ENCODE data around the gene RGPD4.
A peak's percentile ranks its signal among the peaks of the same experiment; 100 is the strongest.
"Not testable (repeated sequence)": the region's sequence is repeated elsewhere in the genome, so short reads cannot be mapped to it uniquely, and the experiment has no call there.

RGPD4 gene

GRCh38 chr2:107822302-107822701 is 4.4 kb upstream of the RGPD4 start:
- Histone ChIP-seq H3K36me3 (ENCODE audit: insufficient read depth) (no peaks in the 10 kb centered on the region), H2AFZ (ENCODE audit: low read depth) (no peak overlapping the region), H3K79me2 (ENCODE audit: insufficient read depth, low read depth) (no peaks in the 10 kb centered on the region), H3K4me1 (ENCODE audit: low read depth, poor library complexity, severe bottlenecking) (no peaks in the 10 kb centered on the region), H3K9ac (no peak overlapping the region), H4K20me1 (ENCODE audit: insufficient read depth) (no peaks in the 10 kb centered on the region), H3K27ac (no peak overlapping the region), H3K4me3 (IDR thresholded peaks at IDR 0.05; ENCODE audit: insufficient read depth, low read depth, low read length) (no peak overlapping the region), H3K4me2 (no peak overlapping the region), H3K27me3 (ENCODE audit: insufficient read depth, low read depth) (no peaks in the 10 kb centered on the region)
- TF ChIP-seq CTCF (conservative IDR thresholded peaks at IDR 0.05; ENCODE audit: low read depth, low read length), result no peak

- H3K27me3 ChIP-seq (ENCODE audit: insufficient read depth, low read depth), result no peaks in the 10 kb centered on the region
- H3K36me3 ChIP-seq (ENCODE audit: insufficient read depth), result no peaks in the 10 kb centered on the region
- no peak for TF ChIP-seq CTCF (conservative IDR thresholded peaks at IDR 0.05; ENCODE audit: low read depth, low read length)
- H3K9ac ChIP-seq, result no peak overlapping the region
- no peaks in the 10 kb centered on the region for H3K4me1 ChIP-seq (ENCODE audit: low read depth, poor library complexity, severe bottlenecking)
- H2AFZ ChIP-seq (ENCODE audit: low read depth), result no peak overlapping the region
- no peaks in the 10 kb centered on the region for H3K79me2 ChIP-seq (ENCODE audit: insufficient read depth, low read depth)
- no peak overlapping the region for H3K27ac ChIP-seq
- no peak overlapping the region for H3K4me2 ChIP-seq
- H3K4me3 ChIP-seq (IDR thresholded peaks at IDR 0.05; ENCODE audit: insufficient read depth, low read depth, low read length), result no peak overlapping the region
- H4K20me1 ChIP-seq (ENCODE audit: insufficient read depth), result no peaks in the 10 kb centered on the region
Measured at GRCh38 chr2:107824451-107825205, 2.1 kb upstream of the RGPD4 start.

- Histone ChIP-seq H3K9ac (no peak overlapping the region), H3K79me2 (ENCODE audit: insufficient read depth, low read depth) (no peaks in the 10 kb centered on the region), H4K20me1 (ENCODE audit: insufficient read depth) (no peaks in the 10 kb centered on the region), H3K4me2 (no peak overlapping the region), H2AFZ (ENCODE audit: low read depth) (no peak overlapping the region), H3K27me3 (ENCODE audit: insufficient read depth, low read depth) (no peaks in the 10 kb centered on the region), H3K36me3 (ENCODE audit: insufficient read depth) (no peaks in the 10 kb centered on the region), H3K27ac (no peak overlapping the region), H3K4me1 (ENCODE audit: low read depth, poor library complexity, severe bottlenecking) (no peaks in the 10 kb centered on the region), H3K4me3 (IDR thresholded peaks at IDR 0.05; ENCODE audit: insufficient read depth, low read depth, low read length) (no peak overlapping the region)
- TF ChIP-seq CTCF (conservative IDR thresholded peaks at IDR 0.05; ENCODE audit: low read depth, low read length), result no peak
Measured at GRCh38 chr2:107825206-107825563, 1.5 kb upstream of the RGPD4 start.

- H2AFZ ChIP-seq (ENCODE audit: low read depth); H3K27ac ChIP-seq; H3K4me1 ChIP-seq (ENCODE audit: low read depth, poor library complexity, severe bottlenecking); H3K4me3 ChIP-seq (IDR thresholded peaks at IDR 0.05; ENCODE audit: insufficient read depth, low read depth, low read length); H4K20me1 ChIP-seq (ENCODE audit: insufficient read depth); H3K4me2 ChIP-seq; H3K79me2 ChIP-seq (ENCODE audit: insufficient read depth, low read depth); H3K27me3 ChIP-seq (ENCODE audit: insufficient read depth, low read depth); H3K9ac ChIP-seq; H3K36me3 ChIP-seq (ENCODE audit: insufficient read depth): not testable (repeated sequence)
Measured at GRCh38 chr2:107829514-107829913, 2.8 kb downstream of the RGPD4 start.

GRCh38 chr2:107833152-107833551 is 6.5 kb downstream of the RGPD4 start:
- H3K27ac ChIP-seq; H3K36me3 ChIP-seq (ENCODE audit: insufficient read depth); H3K4me1 ChIP-seq (ENCODE audit: low read depth, poor library complexity, severe bottlenecking); H3K4me2 ChIP-seq; H4K20me1 ChIP-seq (ENCODE audit: insufficient read depth); H2AFZ ChIP-seq (ENCODE audit: low read depth); H3K79me2 ChIP-seq (ENCODE audit: insufficient read depth, low read depth); H3K27me3 ChIP-seq (ENCODE audit: insufficient read depth, low read depth); H3K4me3 ChIP-seq (IDR thresholded peaks at IDR 0.05; ENCODE audit: insufficient read depth, low read depth, low read length); H3K9ac ChIP-seq: not testable (repeated sequence)

- H3K9ac ChIP-seq; H3K4me3 ChIP-seq (IDR thresholded peaks at IDR 0.05; ENCODE audit: insufficient read depth, low read depth, low read length); H3K27ac ChIP-seq; H3K4me2 ChIP-seq; H3K36me3 ChIP-seq (ENCODE audit: insufficient read depth); H3K27me3 ChIP-seq (ENCODE audit: insufficient read depth, low read depth); H4K20me1 ChIP-seq (ENCODE audit: insufficient read depth); H2AFZ ChIP-seq (ENCODE audit: low read depth); H3K4me1 ChIP-seq (ENCODE audit: low read depth, poor library complexity, severe bottlenecking); H3K79me2 ChIP-seq (ENCODE audit: insufficient read depth, low read depth): not testable (repeated sequence)
Measured at GRCh38 chr2:107833618-107834017, 6.9 kb downstream of the RGPD4 start.

- H3K27me3 ChIP-seq (ENCODE audit: insufficient read depth, low read depth); H4K20me1 ChIP-seq (ENCODE audit: insufficient read depth); H3K9ac ChIP-seq; H2AFZ ChIP-seq (ENCODE audit: low read depth); H3K36me3 ChIP-seq (ENCODE audit: insufficient read depth); H3K4me3 ChIP-seq (IDR thresholded peaks at IDR 0.05; ENCODE audit: insufficient read depth, low read depth, low read length); H3K79me2 ChIP-seq (ENCODE audit: insufficient read depth, low read depth): not testable (repeated sequence)
- peak overlapping the region; percentile 65; the same call in 1 of the 2 replicates for H3K27ac ChIP-seq
- peak overlapping the region; percentile 12; the same call in 1 of the 2 replicates for H3K4me2 ChIP-seq
- H3K4me1 ChIP-seq (ENCODE audit: low read depth, poor library complexity, severe bottlenecking), result peaks cover 16% of the 10 kb centered on the region
Measured at GRCh38 chr2:107916121-107916520, 89.4 kb downstream of the RGPD4 start.

GRCh38 chr2:107916696-107917370 is 90.1 kb downstream of the RGPD4 start:
- not testable (repeated sequence) for H3K36me3 ChIP-seq (ENCODE audit: insufficient read depth); H3K79me2 ChIP-seq (ENCODE audit: insufficient read depth, low read depth); H3K27me3 ChIP-seq (ENCODE audit: insufficient read depth, low read depth); H3K4me3 ChIP-seq (IDR thresholded peaks at IDR 0.05; ENCODE audit: insufficient read depth, low read depth, low read length); H4K20me1 ChIP-seq (ENCODE audit: insufficient read depth); H3K9ac ChIP-seq
- Histone ChIP-seq H3K4me2 (peak overlapping the region; percentile 51), H3K27ac (peak overlapping the region; percentile 65), H3K4me1 (ENCODE audit: low read depth, poor library complexity, severe bottlenecking) (peaks cover 16% of the 10 kb centered on the region), H2AFZ (ENCODE audit: low read depth) (peak overlapping the region; percentile 30; the same call in 1 of the 2 replicates)

All from KMS-11 (cell line).